ENCODE data around the gene CDH4.
"Not testable (repeated sequence)": the region's sequence is repeated elsewhere in the genome, so short reads cannot be mapped to it uniquely, and the experiment has no call there.

Gene CDH4

DNA sequence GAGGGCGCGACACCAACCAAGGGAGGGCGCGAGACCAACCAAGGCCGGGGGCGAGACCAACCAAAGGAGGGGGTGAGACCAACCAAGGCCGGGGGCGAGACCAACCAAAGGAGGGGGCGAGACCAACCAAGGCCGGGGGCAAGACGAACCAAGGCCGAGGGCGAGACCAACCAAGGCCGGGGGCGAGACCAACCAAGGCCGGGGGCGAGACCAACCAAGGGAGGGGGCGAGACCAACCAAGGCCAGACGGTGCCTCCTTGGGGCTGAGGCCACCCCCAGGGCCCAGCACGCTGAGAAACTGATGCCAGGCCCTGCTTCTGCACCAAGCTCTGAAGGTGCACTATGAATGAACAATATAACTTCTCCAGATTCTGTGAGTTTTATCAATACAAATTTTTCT is 726.4 kb downstream of the CDH4 start:
- DNase-seq (ENCODE audit: low spot score), result no peak

DNA sequence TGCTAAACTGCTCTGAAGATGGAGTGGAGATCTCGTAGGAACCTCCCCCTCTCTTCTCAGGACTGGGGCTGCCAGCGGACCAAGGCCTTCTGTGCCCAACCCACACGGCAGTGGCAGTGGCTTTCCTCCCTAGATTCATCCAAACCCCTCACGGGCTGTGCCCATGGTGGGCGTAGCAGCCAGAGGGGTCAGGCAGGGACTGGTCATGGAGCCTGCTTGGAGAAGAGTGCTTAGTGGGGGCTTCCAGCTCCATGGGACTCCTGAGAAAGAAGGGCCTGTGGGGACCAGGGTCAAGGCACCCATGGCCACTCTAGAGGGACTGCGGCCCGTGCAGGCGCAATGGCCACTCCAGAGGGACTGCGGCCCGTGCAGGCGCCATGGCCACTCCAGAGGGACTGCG is 727.0 kb downstream of the CDH4 start:
- DNase-seq (ENCODE audit: low spot score), result no peak

DNA sequence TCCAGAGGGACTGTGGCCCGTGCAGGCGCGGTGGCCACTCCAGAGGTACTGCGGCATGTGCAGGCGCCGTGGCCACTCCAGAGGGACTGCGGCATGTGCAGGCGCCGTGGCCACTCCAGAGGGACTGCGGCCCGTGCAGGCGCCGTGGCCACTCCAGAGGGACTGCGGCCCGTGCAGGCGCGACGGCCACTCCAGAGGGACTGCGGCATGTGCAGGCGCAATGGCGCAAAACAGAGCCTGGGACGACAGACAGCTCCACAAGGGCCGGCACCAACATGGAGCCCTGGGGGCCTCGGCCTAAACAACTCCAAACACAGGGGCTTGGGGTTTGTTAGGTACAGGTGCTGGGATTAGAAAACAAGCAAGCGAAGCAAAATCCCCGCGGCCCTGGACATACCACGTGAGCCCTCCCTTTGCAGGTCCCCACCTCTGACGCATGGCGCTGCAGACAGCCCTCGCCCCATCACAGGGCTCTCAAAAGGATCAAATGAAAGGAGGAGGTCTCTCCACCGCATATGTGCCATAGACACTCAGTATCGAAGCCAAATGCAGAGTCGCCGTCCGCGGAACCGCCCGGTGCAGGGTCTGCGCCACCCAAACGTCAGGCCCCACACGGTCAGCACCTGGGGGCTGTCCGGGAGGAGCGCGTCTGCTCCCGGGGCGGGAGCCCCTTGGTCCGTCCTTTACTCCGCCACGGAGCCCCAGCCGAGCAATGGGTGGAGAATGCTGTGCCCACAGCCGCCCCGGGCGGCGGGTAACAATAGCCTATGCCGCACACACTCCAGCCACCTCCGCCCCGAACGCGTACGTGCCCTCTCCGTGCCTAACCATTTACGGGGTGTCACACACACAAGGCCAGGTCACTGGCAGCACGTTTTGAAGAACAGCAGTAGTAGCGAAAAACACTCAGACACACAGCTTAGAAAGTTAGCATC is 727.9 kb downstream of the CDH4 start:
- no peak for DNase-seq (ENCODE audit: low spot score)

DNA sequence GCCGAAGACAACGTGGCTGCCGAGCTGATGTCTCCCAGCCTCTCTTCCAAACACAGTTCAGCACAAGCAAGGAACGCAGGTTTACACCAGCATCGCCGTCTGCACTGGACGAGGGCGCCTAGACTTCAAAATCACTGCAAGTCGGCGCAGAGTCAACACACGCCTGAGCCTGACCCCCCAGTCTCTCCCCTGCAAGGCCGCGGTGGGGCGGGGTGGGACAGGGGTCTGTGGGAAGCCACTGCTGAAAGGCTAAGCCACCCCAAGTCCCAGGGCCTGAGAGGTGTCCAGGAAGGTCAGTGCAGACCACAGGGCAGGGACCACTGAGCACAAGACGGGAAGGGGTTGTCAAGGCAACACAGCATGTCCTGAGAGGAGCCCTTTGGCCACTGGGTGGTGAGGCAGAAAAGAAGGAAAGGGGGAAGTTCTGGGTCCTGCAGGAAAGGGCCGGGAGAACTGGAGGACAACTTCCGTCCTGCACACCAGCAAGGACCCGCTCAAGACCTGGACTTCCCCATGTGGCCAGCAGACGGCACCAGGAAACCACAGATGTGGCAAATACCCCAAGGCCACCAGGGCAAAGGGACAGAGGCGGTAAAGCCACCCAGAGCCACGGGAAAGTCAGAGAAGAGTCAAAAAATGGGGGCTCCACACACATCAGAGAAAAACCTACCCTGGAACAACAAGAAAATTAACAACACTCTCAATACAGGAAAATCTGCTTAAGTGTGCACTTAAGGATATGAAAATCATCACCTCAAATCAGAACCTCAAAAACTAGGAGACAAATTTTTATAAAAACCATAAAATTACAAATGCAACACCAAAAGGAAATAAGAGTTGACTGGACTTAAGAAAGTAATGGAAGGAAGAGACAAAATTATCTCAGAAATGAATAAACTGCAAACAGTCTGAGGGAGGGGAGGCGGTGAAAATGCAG is 728.9 kb downstream of the CDH4 start:
- DNase-seq (ENCODE audit: low spot score), result peak; percentile 9

GRCh38 chr20:61981691-61982090 is 729.6 kb downstream of the CDH4 start:
- not testable (repeated sequence) for DNase-seq (ENCODE audit: low spot score)

DNA sequence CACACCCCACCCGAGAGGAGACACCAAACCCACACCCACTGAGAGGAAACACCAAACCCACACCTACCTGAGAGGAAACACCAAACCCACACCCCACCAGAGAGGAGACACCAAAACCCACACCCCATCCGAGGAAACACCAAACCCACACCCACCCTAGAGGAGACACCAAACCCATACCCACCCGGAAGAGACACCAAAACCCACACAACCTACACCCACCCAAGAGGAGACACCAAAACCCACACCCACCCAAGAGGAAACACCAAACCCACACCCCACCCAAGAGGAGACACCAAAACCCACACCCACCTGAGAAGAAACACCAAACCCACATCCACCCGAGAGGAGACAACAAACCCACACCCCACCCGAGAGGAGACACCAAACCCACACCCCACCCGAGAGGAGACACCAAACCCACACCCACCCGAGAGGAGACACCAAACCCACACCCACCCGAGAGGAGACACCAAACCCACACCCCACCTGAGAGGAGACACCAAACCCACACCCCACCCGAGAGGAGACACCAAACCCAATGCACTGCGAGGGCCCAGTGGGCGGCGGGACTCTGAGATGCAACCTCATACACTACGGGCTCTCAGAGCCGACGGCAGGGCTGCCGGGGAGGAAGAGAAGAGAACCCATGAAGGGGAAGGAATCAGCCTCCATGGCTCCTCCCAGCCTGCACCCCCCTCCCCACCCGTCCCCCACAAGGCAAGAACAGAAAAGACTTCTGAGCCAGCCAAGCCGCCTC is 730.3 kb downstream of the CDH4 start:
- DNase-seq (ENCODE audit: low spot score), result no peak

GRCh38 chr20:61982951-61983315 is 730.9 kb downstream of the CDH4 start:
- no peak for DNase-seq (ENCODE audit: low spot score)

GRCh38 chr20:61983965-61984364 is 731.9 kb downstream of the CDH4 start:
- no peak for DNase-seq (ENCODE audit: low spot score)

DNA sequence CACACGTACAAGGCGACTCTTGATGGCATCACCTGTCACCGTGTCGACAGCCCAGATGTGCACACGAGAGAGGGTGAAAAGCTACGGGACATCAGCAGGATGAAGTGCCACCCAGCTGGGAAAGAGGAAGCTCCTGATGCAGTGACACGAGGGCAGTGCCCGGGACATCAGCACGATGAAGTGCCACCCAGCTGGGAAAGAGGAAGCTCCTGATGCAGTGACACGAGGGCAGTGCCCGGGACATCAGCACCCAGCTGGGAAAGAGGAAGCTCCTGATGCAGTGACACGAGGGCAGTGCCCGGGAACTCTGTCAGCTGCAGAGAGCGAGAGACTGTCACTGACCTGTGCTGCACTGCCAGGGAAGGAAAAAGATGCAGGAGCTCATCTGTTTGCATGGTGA is 732.4 kb downstream of the CDH4 start:
- DNase-seq (ENCODE audit: low spot score), result not testable (repeated sequence)

DNA sequence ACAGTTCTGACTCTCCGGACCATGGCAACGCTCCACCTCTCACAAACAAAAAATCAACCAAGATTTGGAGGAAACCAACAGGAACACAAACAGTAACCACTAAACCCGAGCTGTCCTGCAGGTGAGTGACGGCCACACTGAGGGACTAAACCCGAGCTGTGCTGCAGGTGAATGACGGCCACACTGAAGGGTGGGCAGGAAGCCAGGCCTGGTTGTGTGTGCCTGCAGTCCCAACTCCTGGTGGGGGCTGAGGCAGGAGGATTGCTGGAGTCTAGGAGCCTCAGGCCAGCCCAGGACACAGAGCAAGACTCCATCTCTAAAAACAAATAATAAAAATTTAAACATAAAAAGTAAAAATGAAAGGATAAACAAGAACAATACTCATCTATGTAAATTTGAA is 733.0 kb downstream of the CDH4 start:
- no peak for DNase-seq (ENCODE audit: low spot score)

DNA sequence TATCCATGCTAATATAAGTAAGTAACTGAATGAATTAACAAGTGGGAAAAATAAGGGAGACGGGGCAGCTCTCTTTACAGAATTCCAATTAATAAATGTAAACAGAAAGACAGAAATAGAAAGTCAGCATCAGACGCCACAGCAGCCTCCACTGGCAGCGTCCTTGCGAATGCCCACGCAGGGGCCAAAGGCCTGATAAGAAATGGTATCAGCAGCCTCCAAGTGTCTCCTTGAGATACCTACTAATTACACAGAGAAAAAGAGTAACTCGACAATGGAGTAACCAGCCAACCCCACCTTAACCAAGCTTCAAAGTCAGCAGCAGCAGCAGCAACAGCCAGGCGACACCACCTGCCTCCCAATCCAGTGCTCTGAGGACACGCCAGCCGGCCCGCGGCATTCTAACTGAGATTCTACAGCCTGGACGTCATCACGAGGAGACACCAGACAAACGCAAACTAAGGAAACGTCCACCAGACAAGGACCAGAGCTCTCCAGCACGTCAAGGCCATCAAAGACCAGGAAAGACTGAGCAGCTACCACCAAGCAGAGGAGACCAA is 734.8 kb downstream of the CDH4 start:
- no peak for DNase-seq (ENCODE audit: low spot score)

DNA sequence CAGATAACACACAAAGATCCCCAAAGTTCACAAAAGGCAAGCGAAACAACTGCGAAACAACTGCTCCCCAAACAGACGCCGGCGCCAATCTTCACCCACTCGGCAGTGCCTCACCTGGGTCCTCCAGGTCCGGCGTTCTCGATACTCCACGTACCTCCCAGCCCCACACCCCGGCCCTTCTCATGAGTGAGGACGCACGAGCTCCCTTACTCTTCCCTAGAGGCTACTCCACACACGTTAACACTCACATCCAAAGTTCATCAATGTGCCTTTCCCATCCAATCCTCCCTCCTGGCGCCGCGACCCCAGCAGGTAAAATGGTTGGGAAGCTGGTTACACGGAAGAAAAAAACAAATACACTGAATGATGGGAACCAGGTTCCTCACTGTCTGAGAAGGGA is 736.6 kb downstream of the CDH4 start:
- no peak for DNase-seq (ENCODE audit: low spot score)

- DNase-seq (ENCODE audit: low spot score), result no peak
Measured at GRCh38 chr20:61989741-61990140, 737.7 kb downstream of the CDH4 start.
